Measurements from ENCODE around the gene ENOX1. TPM values are rescaled to one million over a fixed set of nuclear protein-coding genes. Genes with fewer than 3 reads are reported as not detected.

Gene ENOX1
- total and polyA plus RNA-seq, 2 of the 13 experiments (the other 11 are each of a cell fraction or from before 2014, with no cell fraction given), result not detected

GRCh38 chr13:43652760-43653159 is 134.0 kb downstream of the ENOX1 start:
- no peaks in the 10 kb centered on the region for H3K4me1 ChIP-seq (ENCODE audit: insufficient read depth, low read length)
- H3K79me2 ChIP-seq (ENCODE audit: insufficient read depth, low read length), result no peaks in the 10 kb centered on the region
- CTCF ChIA-PET (ENCODE audit: low intra/inter-chr PET ratio, low total read pairs), result no interaction called here
- no peaks in the 10 kb centered on the region for H3K9me3 ChIP-seq (ENCODE audit: low read length)
- TF ChIP-seq ISX (CRISPR knock-in tag; conservative IDR thresholded peaks at IDR 0.05) (no peak), ZNF770 (CRISPR knock-in tag; IDR thresholded peaks at IDR 0.05) (no peak)
- ATAC-seq, result no peak
- H3K27ac ChIP-seq (ENCODE audit: extremely low read length, insufficient read depth, low read length), result no peak overlapping the region
- no peak for FAIRE-seq
- DNase-seq (ENCODE audit: low spot score), result no peak
- no peaks in the 10 kb centered on the region for H4K20me1 ChIP-seq (ENCODE audit: insufficient read depth, low read length)
- H3K9ac ChIP-seq (ENCODE audit: insufficient read depth, low read depth, low read length), result no peak overlapping the region
- no peaks in the 10 kb centered on the region; a peak in 1 of 5 replicates for H3K27me3 ChIP-seq (ENCODE audit: control insufficient read depth in 1 of 2, insufficient read depth in 2 of 2, low read length in 2 of 2)
- POLR2A ChIA-PET, result no interaction called here
- no peak overlapping the region for H3K4me3 ChIP-seq (replicated peaks in 1 of 3; ENCODE audit: insufficient read depth in 1 of 3, low read depth in 2 of 3, low read length in 3 of 3)
- WGBS (ENCODE audit: low lambda C conversion rate), result 40% methylated on average over 2 of the region's 3 CpGs
- no TSS peak for BruUV-seq (replicated peaks)
- in situ Hi-C loops (cut with HindIII; ENCODE audit: extremely low pct_ligation_motif_present, low pct_unique_long_range_greater_than_20kb), result no loop called here
- intact Hi-C loops (cut with micrococcal nuclease; ENCODE audit: unreplicated experiment), result no loop called here
- H3K36me3 ChIP-seq (replicated peaks in 1 of 2; ENCODE audit: control insufficient read depth in 1 of 2, insufficient read depth in 2 of 2, low read length in 2 of 2), result no peaks in the 10 kb centered on the region
- H2AFZ ChIP-seq (ENCODE audit: low read length), result no peak overlapping the region
- H3K4me2 ChIP-seq (ENCODE audit: low read depth, low read length), result no peak overlapping the region

GRCh38 chr13:43650882-43651281 is 135.9 kb downstream of the ENOX1 start:
- Histone ChIP-seq H3K36me3 (replicated peaks in 1 of 2; ENCODE audit: control insufficient read depth in 1 of 2, insufficient read depth in 2 of 2, low read length in 2 of 2) (no peaks in the 10 kb centered on the region), H3K27ac (ENCODE audit: extremely low read length, insufficient read depth, low read length) (no peak overlapping the region), H4K20me1 (ENCODE audit: insufficient read depth, low read length) (no peaks in the 10 kb centered on the region), H3K79me2 (ENCODE audit: insufficient read depth, low read length) (no peaks in the 10 kb centered on the region), H2AFZ (ENCODE audit: low read length) (no peak overlapping the region), H3K4me3 (replicated peaks in 1 of 3; ENCODE audit: insufficient read depth in 1 of 3, low read depth in 2 of 3, low read length in 3 of 3) (no peak overlapping the region), H3K9ac (ENCODE audit: insufficient read depth, low read depth, low read length) (no peak overlapping the region), H3K4me1 (ENCODE audit: insufficient read depth, low read length) (no peaks in the 10 kb centered on the region), H3K27me3 (ENCODE audit: control insufficient read depth in 1 of 2, insufficient read depth in 2 of 2, low read length in 2 of 2) (no peaks in the 10 kb centered on the region), H3K9me3 (ENCODE audit: low read length) (no peaks in the 10 kb centered on the region), H3K4me2 (ENCODE audit: low read depth, low read length) (no peak overlapping the region)
- CTCF ChIA-PET (ENCODE audit: low intra/inter-chr PET ratio, low total read pairs), result no interaction called here
- DNase-seq (ENCODE audit: low spot score), result no peak
- TF ChIP-seq ZNF772 (CRISPR knock-in tag; IDR thresholded peaks at IDR 0.05) (no peak), ATM (IDR thresholded peaks at IDR 0.05; ENCODE audit: borderline replicate concordance) (no peak), SMARCC2 (IDR thresholded peaks at IDR 0.05) (no peak), ZSCAN31 (CRISPR knock-in tag; IDR thresholded peaks at IDR 0.05; ENCODE audit: low read depth) (no peak), CEBPG (CRISPR knock-in tag; IDR thresholded peaks at IDR 0.05) (no peak)
- no TSS peak for BruUV-seq (replicated peaks)
- WGBS (ENCODE audit: low lambda C conversion rate), result 11% methylated on average over 4 of the region's 4 CpGs
- no peak for FAIRE-seq
- intact Hi-C loops (cut with micrococcal nuclease; ENCODE audit: unreplicated experiment) (no loop called here), in situ Hi-C loops (cut with HindIII; ENCODE audit: extremely low pct_ligation_motif_present, low pct_unique_long_range_greater_than_20kb) (no loop called here)
- no peak for ATAC-seq
- POLR2A ChIA-PET, result no interaction called here

Data from HepG2 (cell line).